GM12875 (cell line): ENCODE results near the gene MIEF2.
"Not testable (repeated sequence)": the region's sequence is repeated elsewhere in the genome, so short reads cannot be mapped to it uniquely, and the experiment has no call there.

Source experiments
- H3K4me3 ChIP-seq: one replicate; pipeline ENCODE4 v1.5.1; 2011; ENCODE audit warnings: low read depth, low read length, control low read depth
- CTCF ChIP-seq: IDR thresholded peaks from 2 replicates; pipeline ENCODE4 v1.5.1; 2011; ENCODE audit warnings: low read depth, mild to moderate bottlenecking, control low read depth, inconsistent platforms, low read length, moderate library complexity, borderline replicate concordance; ENCODE audit not compliant: insufficient read depth

The MIEF2 gene

GRCh38 chr17:18291718-18292540 lies 31.5 kb downstream of the MIEF2 start:
- H3K4me3 ChIP-seq: no peak overlapping the region
- no peak for TF ChIP-seq CTCF

GRCh38 chr17:18298061-18298460 lies 37.6 kb downstream of the MIEF2 start:
- H3K4me3 ChIP-seq: not testable (repeated sequence)

GRCh38 chr17:18300725-18301480 lies 40.4 kb downstream of the MIEF2 start:
- no peak for TF ChIP-seq CTCF
- H3K4me3 ChIP-seq: no peak overlapping the region

- H3K4me3 ChIP-seq: not testable (repeated sequence)
Measured at GRCh38 chr17:18303206-18303605, 42.7 kb downstream of the MIEF2 start.

- no peak for TF ChIP-seq CTCF
- no peak overlapping the region for H3K4me3 ChIP-seq
Measured at GRCh38 chr17:18309202-18309601, 48.7 kb downstream of the MIEF2 start.

GRCh38 chr17:18314059-18314730 lies 53.7 kb downstream of the MIEF2 start:
- H3K4me3 ChIP-seq: peak overlapping the region; percentile 99
- no peak for TF ChIP-seq CTCF

GRCh38 chr17:18314731-18315561 lies 54.5 kb downstream of the MIEF2 start, which contains the start of the genes SMCR8 and TOP3A:
Gene SMCR8 (plus strand): TSS chr17:18315293. CDS start chr17:18315790, 497 bp downstream.
Gene TOP3A (minus strand): TSS chr17:18314994. CDS start chr17:18314778, 216 bp downstream.
- no peak for TF ChIP-seq CTCF
- peak within 1 kb of the TSS; percentile 99 for H3K4me3 ChIP-seq
